Thyroid gland (tissue), 4 donors: ENCODE results near the gene HS6ST2.

Source experiments
- POLR2A ChIP-seq, 2 donors: fragments of 450-650 bp; IDR thresholded peaks; one replicate each; pipeline ENCODE4 v1.6.1; 2017; ENCODE audit warnings: antibody characterized with exemption in 2 of 2, mild to moderate bottlenecking in 2 of 2, moderate library complexity in 1 of 2
- TF ChIP-seq, protein P1 (sequence below), 6 experiments: fragments of 200-600 bp in 3 of 6; fragments of 450-650 bp in 3 of 6; sonication (generic) in 3 of 6; IDR thresholded peaks; one replicate each; pipeline ENCODE4 v1.5.1; 2016 to 2019; ENCODE audit warnings: antibody characterized with exemption in 6 of 6, mild to moderate bottlenecking in 2 of 6, inconsistent platforms in 1 of 6, moderate library complexity in 1 of 6

DNA sequence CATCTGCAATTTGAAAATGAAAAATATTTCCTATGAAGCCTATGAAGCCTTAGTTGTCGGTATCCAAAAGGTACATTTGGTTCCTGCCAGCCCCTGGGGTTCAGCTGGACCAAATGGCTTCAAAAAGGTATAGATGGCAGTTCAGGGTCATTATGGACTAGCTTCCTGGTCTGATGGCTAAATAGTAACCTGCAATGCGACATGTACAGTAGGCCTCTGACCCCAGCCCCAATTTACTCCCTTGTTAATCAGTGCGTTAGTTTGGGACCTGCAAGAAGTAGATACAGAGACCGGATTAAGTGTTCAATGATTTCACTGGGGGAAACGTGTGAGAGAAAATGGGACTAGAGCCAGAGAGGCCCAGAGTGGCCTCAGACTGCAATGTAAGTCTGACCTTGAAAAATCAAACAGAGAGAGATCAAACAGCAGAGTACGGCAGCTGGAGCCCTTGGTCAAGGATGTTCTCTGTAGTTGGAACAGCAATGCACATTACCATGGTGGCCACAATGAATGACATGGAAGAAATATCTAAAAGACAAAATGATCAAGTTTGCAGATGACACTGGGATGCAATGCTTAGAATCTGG, 354.6 kb downstream of the HS6ST2 start:
- TF ChIP-seq POLR2A (IDR thresholded peaks at IDR 0.05) = no peak
- TF ChIP-seq, protein P1, sequence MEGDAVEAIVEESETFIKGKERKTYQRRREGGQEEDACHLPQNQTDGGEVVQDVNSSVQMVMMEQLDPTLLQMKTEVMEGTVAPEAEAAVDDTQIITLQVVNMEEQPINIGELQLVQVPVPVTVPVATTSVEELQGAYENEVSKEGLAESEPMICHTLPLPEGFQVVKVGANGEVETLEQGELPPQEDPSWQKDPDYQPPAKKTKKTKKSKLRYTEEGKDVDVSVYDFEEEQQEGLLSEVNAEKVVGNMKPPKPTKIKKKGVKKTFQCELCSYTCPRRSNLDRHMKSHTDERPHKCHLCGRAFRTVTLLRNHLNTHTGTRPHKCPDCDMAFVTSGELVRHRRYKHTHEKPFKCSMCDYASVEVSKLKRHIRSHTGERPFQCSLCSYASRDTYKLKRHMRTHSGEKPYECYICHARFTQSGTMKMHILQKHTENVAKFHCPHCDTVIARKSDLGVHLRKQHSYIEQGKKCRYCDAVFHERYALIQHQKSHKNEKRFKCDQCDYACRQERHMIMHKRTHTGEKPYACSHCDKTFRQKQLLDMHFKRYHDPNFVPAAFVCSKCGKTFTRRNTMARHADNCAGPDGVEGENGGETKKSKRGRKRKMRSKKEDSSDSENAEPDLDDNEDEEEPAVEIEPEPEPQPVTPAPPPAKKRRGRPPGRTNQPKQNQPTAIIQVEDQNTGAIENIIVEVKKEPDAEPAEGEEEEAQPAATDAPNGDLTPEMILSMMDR (IDR thresholded peaks at IDR 0.05) = no peak
